ENCODE results near the gene FMNL3.

Gene FMNL3

GRCh38 chr12:49621651-49622500, 85.3 kb downstream of the FMNL3 start:
- no peak; the same call in 2 of the 3 replicates for ATAC-seq
- TF ChIP-seq ZNF565 (CRISPR knock-in tag; conservative IDR thresholded peaks at IDR 0.05; ENCODE audit: low read depth) (no peak), RARB (CRISPR knock-in tag; IDR thresholded peaks at IDR 0.05) (no peak), CSDC2 (CRISPR knock-in tag; IDR thresholded peaks at IDR 0.05) (no peak), TOX (CRISPR knock-in tag; IDR thresholded peaks at IDR 0.05; ENCODE audit: borderline replicate concordance) (no peak), TCF4 (CRISPR knock-in tag; IDR thresholded peaks at IDR 0.05; ENCODE audit: borderline replicate concordance) (no peak), TSHZ2 (CRISPR knock-in tag; IDR thresholded peaks at IDR 0.05) (no peak), ZNF70 (CRISPR knock-in tag; IDR thresholded peaks at IDR 0.05) (no peak), ZFP3 (CRISPR knock-in tag; IDR thresholded peaks at IDR 0.05) (no peak), ARNTL (CRISPR knock-in tag; IDR thresholded peaks at IDR 0.05; ENCODE audit: borderline replicate concordance, low read depth) (no peak), GLIS3 (CRISPR knock-in tag; IDR thresholded peaks at IDR 0.05) (no peak), ZFP30 (CRISPR knock-in tag; IDR thresholded peaks at IDR 0.05) (no peak), PPARA (CRISPR knock-in tag; IDR thresholded peaks at IDR 0.05; ENCODE audit: borderline replicate concordance) (no peak), SNAI2 (CRISPR knock-in tag; IDR thresholded peaks at IDR 0.05) (no peak), PATZ1 (CRISPR knock-in tag; IDR thresholded peaks at IDR 0.05; ENCODE audit: borderline replicate concordance) (no peak), OSR1 (CRISPR knock-in tag; IDR thresholded peaks at IDR 0.05) (no peak), ZC3H10 (CRISPR knock-in tag; IDR thresholded peaks at IDR 0.05) (no peak), ESRRG (CRISPR knock-in tag; IDR thresholded peaks at IDR 0.05) (no peak)

- TF ChIP-seq ZNF70 (CRISPR knock-in tag; IDR thresholded peaks at IDR 0.05): no peak
- no peak for TF ChIP-seq CSRNP3 (CRISPR knock-in tag; IDR thresholded peaks at IDR 0.05)
- no peak for TF ChIP-seq ISL1 (CRISPR knock-in tag; IDR thresholded peaks at IDR 0.05)
- TF ChIP-seq TOX (CRISPR knock-in tag; IDR thresholded peaks at IDR 0.05; ENCODE audit: borderline replicate concordance): no peak
- no peak for TF ChIP-seq ZFP30 (CRISPR knock-in tag; IDR thresholded peaks at IDR 0.05)
- TF ChIP-seq ZC3H10 (CRISPR knock-in tag; IDR thresholded peaks at IDR 0.05): no peak
- TF ChIP-seq PATZ1 (CRISPR knock-in tag; IDR thresholded peaks at IDR 0.05; ENCODE audit: borderline replicate concordance): no peak
- no peak for TF ChIP-seq TCF4 (CRISPR knock-in tag; IDR thresholded peaks at IDR 0.05; ENCODE audit: borderline replicate concordance)
- TF ChIP-seq ZNF565 (CRISPR knock-in tag; conservative IDR thresholded peaks at IDR 0.05; ENCODE audit: low read depth): no peak
- no peak for TF ChIP-seq ARNTL (CRISPR knock-in tag; IDR thresholded peaks at IDR 0.05; ENCODE audit: borderline replicate concordance, low read depth)
- ATAC-seq: no peak
These were observed 87.9 kb downstream of the FMNL3 start for GRCh38 chr12:49619286-49619685.

GRCh38 chr12:49618576-49618975, 88.6 kb downstream of the FMNL3 start:
- no peak for ATAC-seq
- TF ChIP-seq RARB (CRISPR knock-in tag; IDR thresholded peaks at IDR 0.05) (no peak), GLIS3 (CRISPR knock-in tag; IDR thresholded peaks at IDR 0.05) (no peak), PPARA (CRISPR knock-in tag; IDR thresholded peaks at IDR 0.05; ENCODE audit: borderline replicate concordance) (no peak), PATZ1 (CRISPR knock-in tag; IDR thresholded peaks at IDR 0.05; ENCODE audit: borderline replicate concordance) (no peak), POU6F1 (CRISPR knock-in tag; IDR thresholded peaks at IDR 0.05; ENCODE audit: borderline replicate concordance, low read depth) (no peak), SNAI2 (CRISPR knock-in tag; IDR thresholded peaks at IDR 0.05) (no peak), BACH2 (CRISPR knock-in tag; IDR thresholded peaks at IDR 0.05; ENCODE audit: borderline replicate concordance) (no peak), ZNF8 (CRISPR knock-in tag; IDR thresholded peaks at IDR 0.05) (no peak), TOX (CRISPR knock-in tag; IDR thresholded peaks at IDR 0.05; ENCODE audit: borderline replicate concordance) (no peak), ISL1 (CRISPR knock-in tag; IDR thresholded peaks at IDR 0.05) (no peak), CREB5 (CRISPR knock-in tag; IDR thresholded peaks at IDR 0.05; ENCODE audit: low read depth) (no peak), TCF4 (CRISPR knock-in tag; IDR thresholded peaks at IDR 0.05; ENCODE audit: borderline replicate concordance) (no peak), ZC3H10 (CRISPR knock-in tag; IDR thresholded peaks at IDR 0.05) (no peak)

All from SK-N-SH treated with all-trans-retinoic acid at 6 μM for 48 hours (cell line).